ENCODE data around the gene MOSPD2.

MOSPD2 gene

DNA sequence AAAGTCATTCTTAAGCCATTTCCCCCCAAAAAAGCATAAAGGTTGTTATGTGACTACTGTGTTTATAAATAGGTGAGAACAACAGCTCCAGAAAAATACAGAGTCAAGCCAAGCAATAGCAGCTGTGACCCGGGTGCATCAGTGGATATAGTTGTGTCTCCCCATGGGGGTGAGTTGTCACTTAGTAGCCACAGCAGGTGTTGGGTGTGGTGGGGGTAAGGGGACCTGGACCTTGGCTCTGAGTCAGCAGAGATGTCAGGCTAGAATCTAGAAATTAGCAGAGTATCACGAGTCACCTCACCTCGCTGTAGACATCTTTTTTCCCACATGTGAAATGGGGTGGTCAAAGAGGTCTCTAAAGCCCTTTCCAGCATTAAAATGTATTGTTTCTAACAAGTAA is 42.4 kb downstream of the MOSPD2 start:
- no peaks in the 10 kb centered on the region for H3K36me3 ChIP-seq (ENCODE audit: control insufficient read depth, insufficient read depth, low read length)

DNA sequence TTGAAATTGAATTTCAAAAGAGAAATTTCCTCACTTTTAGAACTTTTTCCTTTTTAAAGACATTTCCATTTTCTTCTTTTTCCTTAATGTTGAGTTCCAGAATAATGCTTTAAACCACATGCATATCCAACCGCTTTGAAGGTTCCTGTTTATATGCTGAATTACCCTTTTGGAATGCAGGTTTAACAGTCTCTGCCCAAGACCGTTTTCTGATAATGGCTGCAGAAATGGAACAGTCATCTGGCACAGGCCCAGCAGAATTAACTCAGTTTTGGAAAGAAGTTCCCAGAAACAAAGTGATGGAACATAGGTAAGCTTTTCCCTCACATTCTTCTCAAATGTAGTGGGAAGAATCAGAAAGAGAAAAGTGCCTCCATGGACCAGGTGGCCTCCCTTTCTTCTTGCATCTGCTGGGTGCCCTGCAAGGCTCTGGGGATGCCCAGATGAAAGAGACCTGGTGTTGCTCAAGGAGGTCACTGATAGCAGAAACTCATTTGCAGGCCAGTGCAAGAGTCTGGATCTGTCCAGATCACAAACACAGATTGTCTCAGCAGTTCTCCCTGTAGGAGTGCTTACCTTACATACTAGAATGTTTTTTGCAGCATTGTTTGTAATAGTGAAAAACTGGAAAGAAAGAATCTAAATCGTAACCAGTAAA is 42.9 kb downstream of the MOSPD2 start:
- no peaks in the 10 kb centered on the region for H3K79me2 ChIP-seq
- no peak overlapping the region for H3K27ac ChIP-seq
- TF ChIP-seq, protein P1, sequence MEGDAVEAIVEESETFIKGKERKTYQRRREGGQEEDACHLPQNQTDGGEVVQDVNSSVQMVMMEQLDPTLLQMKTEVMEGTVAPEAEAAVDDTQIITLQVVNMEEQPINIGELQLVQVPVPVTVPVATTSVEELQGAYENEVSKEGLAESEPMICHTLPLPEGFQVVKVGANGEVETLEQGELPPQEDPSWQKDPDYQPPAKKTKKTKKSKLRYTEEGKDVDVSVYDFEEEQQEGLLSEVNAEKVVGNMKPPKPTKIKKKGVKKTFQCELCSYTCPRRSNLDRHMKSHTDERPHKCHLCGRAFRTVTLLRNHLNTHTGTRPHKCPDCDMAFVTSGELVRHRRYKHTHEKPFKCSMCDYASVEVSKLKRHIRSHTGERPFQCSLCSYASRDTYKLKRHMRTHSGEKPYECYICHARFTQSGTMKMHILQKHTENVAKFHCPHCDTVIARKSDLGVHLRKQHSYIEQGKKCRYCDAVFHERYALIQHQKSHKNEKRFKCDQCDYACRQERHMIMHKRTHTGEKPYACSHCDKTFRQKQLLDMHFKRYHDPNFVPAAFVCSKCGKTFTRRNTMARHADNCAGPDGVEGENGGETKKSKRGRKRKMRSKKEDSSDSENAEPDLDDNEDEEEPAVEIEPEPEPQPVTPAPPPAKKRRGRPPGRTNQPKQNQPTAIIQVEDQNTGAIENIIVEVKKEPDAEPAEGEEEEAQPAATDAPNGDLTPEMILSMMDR (IDR thresholded peaks at IDR 0.05), result no peak
- no peaks in the 10 kb centered on the region for H3K36me3 ChIP-seq (ENCODE audit: control insufficient read depth, insufficient read depth, low read length)
- H3K9me3 ChIP-seq (ENCODE audit: control insufficient read depth, low read length), result no peaks in the 10 kb centered on the region
- H3K27me3 ChIP-seq (ENCODE audit: control insufficient read depth, insufficient read depth, low read length), result no peaks in the 10 kb centered on the region
- H3K4me2 ChIP-seq (ENCODE audit: low read length), result no peak overlapping the region
- no peak overlapping the region for H3K4me3 ChIP-seq (ENCODE audit: low read depth, low read length)
- H3K4me1 ChIP-seq, result peaks cover 3% of the 10 kb centered on the region
- H2AFZ ChIP-seq, result no peak overlapping the region
- no peak overlapping the region for H3K9ac ChIP-seq

More for the DNA sequence above, 42.4 kb downstream of the MOSPD2 start:
- H3K9me3 ChIP-seq (ENCODE audit: control insufficient read depth, low read length), result no peaks in the 10 kb centered on the region
- no peak overlapping the region for H3K9ac ChIP-seq
- H3K4me2 ChIP-seq (ENCODE audit: low read length), result no peak overlapping the region
- no peaks in the 10 kb centered on the region for H3K79me2 ChIP-seq
- H3K4me3 ChIP-seq (ENCODE audit: low read depth, low read length), result no peak overlapping the region
- TF ChIP-seq, protein P1 (IDR thresholded peaks at IDR 0.05), result no peak
- no peak overlapping the region for H2AFZ ChIP-seq
- H3K27me3 ChIP-seq (ENCODE audit: control insufficient read depth, insufficient read depth, low read length), result no peaks in the 10 kb centered on the region
- H3K4me1 ChIP-seq, result peaks cover 3% of the 10 kb centered on the region
- H3K27ac ChIP-seq, result no peak overlapping the region

DNA sequence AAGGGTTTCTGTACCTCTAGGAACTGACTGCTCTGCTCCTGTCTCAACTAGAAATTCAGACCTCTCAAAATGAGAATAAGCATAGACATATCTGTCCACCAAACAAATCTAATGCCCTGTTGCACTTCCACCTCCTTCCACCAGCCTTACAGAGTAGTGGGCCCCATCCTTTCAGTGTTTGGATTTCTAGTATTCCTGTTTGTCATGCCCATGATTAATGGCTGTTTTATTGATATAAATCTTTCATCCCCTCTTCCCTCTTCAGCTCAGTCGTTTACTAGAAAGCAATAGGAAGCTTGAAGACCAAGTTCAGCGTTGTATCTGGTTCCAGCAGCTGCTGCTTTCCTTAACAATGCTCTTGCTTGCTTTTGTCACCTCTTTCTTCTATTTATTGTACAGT is 46.2 kb downstream of the MOSPD2 start:
- TF ChIP-seq, protein P1 (IDR thresholded peaks at IDR 0.05), result no peak
- H3K36me3 ChIP-seq (ENCODE audit: control insufficient read depth, insufficient read depth, low read length), result no peaks in the 10 kb centered on the region

DNA sequence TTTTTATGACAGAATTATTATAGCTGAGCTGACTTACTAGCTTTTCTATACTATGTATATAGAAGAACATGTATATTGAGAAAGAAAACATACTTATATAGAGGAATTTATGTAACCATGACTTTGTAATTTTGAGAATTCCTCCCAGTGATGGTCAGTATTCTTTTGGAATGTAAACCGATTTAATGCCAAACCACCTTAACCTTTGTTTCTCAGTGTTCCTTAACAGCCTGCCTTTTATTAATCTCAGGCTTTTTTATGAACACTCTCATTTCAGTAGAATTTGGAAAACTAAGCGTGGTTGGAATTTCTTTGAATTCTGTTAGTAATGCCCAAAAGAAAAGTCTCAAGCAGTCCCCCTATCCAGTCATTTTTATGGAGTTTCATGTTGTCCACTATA is 47.0 kb downstream of the MOSPD2 start:
- Histone ChIP-seq H3K27ac (no peak overlapping the region), H3K9ac (no peak overlapping the region), H3K27me3 (ENCODE audit: control insufficient read depth, insufficient read depth, low read length) (no peaks in the 10 kb centered on the region), H3K4me1 (peaks cover 3% of the 10 kb centered on the region), H3K9me3 (ENCODE audit: control insufficient read depth, low read length) (no peaks in the 10 kb centered on the region), H3K4me2 (ENCODE audit: low read length) (no peak overlapping the region), H3K36me3 (ENCODE audit: control insufficient read depth, insufficient read depth, low read length) (no peaks in the 10 kb centered on the region), H3K79me2 (no peaks in the 10 kb centered on the region), H3K4me3 (ENCODE audit: low read depth, low read length) (no peak overlapping the region), H2AFZ (no peak overlapping the region)
- TF ChIP-seq, protein P1 (IDR thresholded peaks at IDR 0.05), result no peak

More for the DNA sequence above, 46.2 kb downstream of the MOSPD2 start:
- Histone ChIP-seq H3K27ac (no peak overlapping the region), H3K79me2 (no peaks in the 10 kb centered on the region), H2AFZ (no peak overlapping the region), H3K27me3 (ENCODE audit: control insufficient read depth, insufficient read depth, low read length) (no peaks in the 10 kb centered on the region), H3K4me3 (ENCODE audit: low read depth, low read length) (no peak overlapping the region), H3K9ac (no peak overlapping the region), H3K4me1 (peaks cover 3% of the 10 kb centered on the region), H3K4me2 (ENCODE audit: low read length) (no peak overlapping the region), H3K9me3 (ENCODE audit: control insufficient read depth, low read length) (no peaks in the 10 kb centered on the region)

DNA sequence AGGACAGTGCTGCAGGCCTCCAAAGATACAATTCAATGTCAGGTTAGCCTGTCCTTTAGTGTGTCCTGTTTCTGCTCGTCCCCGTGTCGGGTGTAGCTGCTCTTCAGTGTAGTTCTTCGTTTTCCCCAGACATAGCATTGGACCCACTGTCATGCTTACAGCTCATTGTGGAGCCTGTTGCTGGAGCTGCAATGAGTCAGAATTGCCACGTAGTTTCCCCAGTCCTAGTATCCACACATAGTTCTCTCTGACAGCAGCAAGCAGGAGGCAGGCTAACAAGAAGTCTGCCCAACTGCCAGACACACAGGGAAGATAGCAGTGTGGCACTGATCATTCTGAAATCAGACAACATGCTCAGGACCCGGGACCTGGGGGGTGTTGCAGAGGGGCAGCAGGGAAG is 49.2 kb downstream of the MOSPD2 start:
- no peaks in the 10 kb centered on the region for H3K27me3 ChIP-seq (ENCODE audit: control insufficient read depth, insufficient read depth, low read length)
- no peaks in the 10 kb centered on the region for H3K79me2 ChIP-seq
- no peak overlapping the region for H3K4me3 ChIP-seq (ENCODE audit: low read depth, low read length)
- no peak overlapping the region for H2AFZ ChIP-seq
- H3K4me2 ChIP-seq (ENCODE audit: low read length), result no peak overlapping the region
- no peaks in the 10 kb centered on the region for H3K9me3 ChIP-seq (ENCODE audit: control insufficient read depth, low read length)
- no peak overlapping the region for H3K9ac ChIP-seq
- H3K36me3 ChIP-seq (ENCODE audit: control insufficient read depth, insufficient read depth, low read length), result no peaks in the 10 kb centered on the region
- TF ChIP-seq, protein P1 (IDR thresholded peaks at IDR 0.05), result no peak
- no peaks in the 10 kb centered on the region for H3K4me1 ChIP-seq
- H3K27ac ChIP-seq, result no peak overlapping the region
